ENCODE measurements around the gene SLC35D1.
"Not testable (repeated sequence)": the region's sequence is repeated elsewhere in the genome, so short reads cannot be mapped to it uniquely, and the experiment has no call there.

SLC35D1 gene

DNA sequence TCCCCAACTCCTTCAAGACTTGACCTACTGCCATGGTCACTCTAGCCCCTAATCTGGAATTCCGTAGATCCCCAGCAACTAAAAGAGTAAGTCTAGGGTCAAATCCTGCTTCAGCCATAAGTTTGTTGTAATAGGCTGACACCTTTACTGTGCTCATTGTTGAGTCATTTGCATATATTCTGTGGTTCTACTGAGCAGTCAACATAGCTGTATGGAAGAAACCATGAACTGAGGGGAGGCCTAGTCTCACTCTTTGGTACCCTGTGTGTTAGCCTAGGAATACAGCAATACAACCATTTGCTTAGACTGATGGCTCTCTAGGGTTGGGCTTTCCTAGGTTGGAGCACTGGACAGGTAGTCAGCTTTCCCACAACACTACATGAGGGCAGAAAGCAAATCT is 23.6 kb upstream of the SLC35D1 start:
- Histone ChIP-seq H3K4me1 (ENCODE audit: control insufficient read depth in 1 of 2, insufficient read depth in 1 of 2, low read depth in 1 of 2, low read length in 1 of 2) (no peaks in the 10 kb centered on the region), H3K36me3 (no peaks in the 10 kb centered on the region), H3K9me3 (no peaks in the 10 kb centered on the region), H3K27me3 (no peaks in the 10 kb centered on the region), H3K4me3 (ENCODE audit: low read depth in 1 of 2, low read length in 1 of 2) (no peak overlapping the region), H3K27ac (no peak overlapping the region)
- no peak for TF ChIP-seq CTCF (IDR thresholded peaks at IDR 0.05)

DNA sequence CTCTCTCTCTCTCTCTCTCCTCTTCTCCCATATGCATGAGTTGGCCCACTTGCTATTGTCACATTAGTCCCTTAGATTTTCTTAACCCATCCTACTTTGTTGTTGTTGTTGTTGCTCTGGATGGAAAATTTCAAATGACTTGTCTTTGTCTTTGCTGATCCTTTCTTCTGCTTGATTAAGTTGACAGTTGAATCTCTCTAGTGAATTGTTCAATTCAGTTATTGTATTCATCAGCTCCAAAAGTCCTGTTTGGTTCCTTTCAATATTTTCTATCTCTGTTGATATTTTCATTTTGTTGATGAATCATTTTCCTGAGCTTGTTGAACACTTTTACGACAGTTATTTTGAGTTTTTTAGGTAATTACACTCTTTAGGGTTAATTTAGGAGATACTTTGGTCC is 18.8 kb upstream of the SLC35D1 start:
- Histone ChIP-seq H3K4me1 (ENCODE audit: control insufficient read depth in 1 of 2, insufficient read depth in 1 of 2, low read depth in 1 of 2, low read length in 1 of 2) (no peaks in the 10 kb centered on the region), H3K9me3 (no peaks in the 10 kb centered on the region)

DNA sequence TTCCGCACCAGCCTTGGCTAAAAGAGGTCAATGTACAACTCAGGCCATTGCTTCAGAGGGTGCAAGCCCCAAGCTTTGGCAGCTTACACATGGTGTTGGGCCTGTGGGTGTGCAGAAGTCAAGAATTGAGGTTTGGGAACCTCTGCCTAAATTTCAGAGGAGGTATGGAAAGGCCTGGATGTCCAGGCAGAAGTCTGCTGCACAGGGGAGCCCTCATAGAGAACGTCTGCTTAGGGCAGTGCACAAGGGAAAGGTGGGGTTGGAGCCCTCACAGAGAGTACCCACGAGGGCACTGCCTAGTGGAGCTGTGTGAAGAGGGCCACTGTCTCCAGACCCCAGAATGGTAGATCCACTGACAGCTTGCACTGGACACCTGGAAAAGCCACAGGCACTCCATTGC is 13.7 kb upstream of the SLC35D1 start:
- not testable (repeated sequence) for H3K4me1 ChIP-seq (ENCODE audit: control insufficient read depth in 1 of 2, insufficient read depth in 1 of 2, low read depth in 1 of 2, low read length in 1 of 2); H3K27me3 ChIP-seq; H3K4me3 ChIP-seq (ENCODE audit: low read depth in 1 of 2, low read length in 1 of 2); H3K27ac ChIP-seq; H3K36me3 ChIP-seq; H3K9me3 ChIP-seq

More for the DNA sequence above, 18.8 kb upstream of the SLC35D1 start:
- H3K27me3 ChIP-seq: no peaks in the 10 kb centered on the region
- no peak overlapping the region for H3K27ac ChIP-seq
- no peak for TF ChIP-seq CTCF (IDR thresholded peaks at IDR 0.05)
- no peaks in the 10 kb centered on the region for H3K36me3 ChIP-seq
- no peak overlapping the region for H3K4me3 ChIP-seq (ENCODE audit: low read depth in 1 of 2, low read length in 1 of 2)

- no peaks in the 10 kb centered on the region for H3K9me3 ChIP-seq
- TF ChIP-seq CTCF (IDR thresholded peaks at IDR 0.05): no peak
- no peaks in the 10 kb centered on the region for H3K4me1 ChIP-seq (ENCODE audit: control insufficient read depth in 1 of 2, insufficient read depth in 1 of 2, low read depth in 1 of 2, low read length in 1 of 2)
- H3K36me3 ChIP-seq: no peaks in the 10 kb centered on the region
- H3K27me3 ChIP-seq: no peaks in the 10 kb centered on the region
- H3K27ac ChIP-seq: no peak overlapping the region
- H3K4me3 ChIP-seq (ENCODE audit: low read depth in 1 of 2, low read length in 1 of 2): no peak overlapping the region
Measured at GRCh38 chr1:67062412-67062811, 8.5 kb upstream of the SLC35D1 start.

GRCh38 chr1:67061266-67061665 is 7.3 kb upstream of the SLC35D1 start:
- Histone ChIP-seq H3K27me3 (no peaks in the 10 kb centered on the region), H3K4me3 (ENCODE audit: low read depth in 1 of 2, low read length in 1 of 2) (no peak overlapping the region), H3K27ac (no peak overlapping the region), H3K4me1 (ENCODE audit: control insufficient read depth in 1 of 2, insufficient read depth in 1 of 2, low read depth in 1 of 2, low read length in 1 of 2) (no peaks in the 10 kb centered on the region), H3K9me3 (no peaks in the 10 kb centered on the region), H3K36me3 (no peaks in the 10 kb centered on the region)
- TF ChIP-seq CTCF (IDR thresholded peaks at IDR 0.05): no peak

DNA sequence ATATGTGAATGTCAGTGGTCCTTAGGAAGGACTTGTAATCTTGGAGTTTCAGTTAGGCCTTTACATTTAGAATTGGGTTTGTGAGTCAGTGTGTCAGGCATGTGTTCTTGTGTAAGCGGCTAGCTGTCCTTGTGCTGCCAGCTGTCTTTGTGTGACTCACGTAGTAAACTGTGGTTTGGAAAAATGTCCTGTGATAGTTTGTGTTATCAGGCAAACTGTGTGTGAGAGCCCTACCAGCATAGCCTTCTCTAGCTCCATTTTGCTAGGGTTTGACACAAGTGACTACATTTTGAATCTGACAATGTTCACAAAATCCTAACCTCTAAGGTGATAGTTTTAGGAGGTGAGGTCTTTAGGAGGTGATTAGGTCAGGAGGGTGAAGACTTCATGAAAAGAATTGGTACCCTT is 6.9 kb upstream of the SLC35D1 start:
- Histone ChIP-seq H3K4me3 (ENCODE audit: low read depth in 1 of 2, low read length in 1 of 2) (no peak overlapping the region), H3K4me1 (ENCODE audit: control insufficient read depth in 1 of 2, insufficient read depth in 1 of 2, low read depth in 1 of 2, low read length in 1 of 2) (peaks cover 0 to 4% of the 10 kb centered on the region in 2 experiments), H3K27ac (no peak overlapping the region), H3K36me3 (no peaks in the 10 kb centered on the region), H3K9me3 (no peaks in the 10 kb centered on the region), H3K27me3 (no peaks in the 10 kb centered on the region)
- TF ChIP-seq CTCF (IDR thresholded peaks at IDR 0.05): no peak
